ENCODE results near the gene CNTN5.

Gene CNTN5

DNA sequence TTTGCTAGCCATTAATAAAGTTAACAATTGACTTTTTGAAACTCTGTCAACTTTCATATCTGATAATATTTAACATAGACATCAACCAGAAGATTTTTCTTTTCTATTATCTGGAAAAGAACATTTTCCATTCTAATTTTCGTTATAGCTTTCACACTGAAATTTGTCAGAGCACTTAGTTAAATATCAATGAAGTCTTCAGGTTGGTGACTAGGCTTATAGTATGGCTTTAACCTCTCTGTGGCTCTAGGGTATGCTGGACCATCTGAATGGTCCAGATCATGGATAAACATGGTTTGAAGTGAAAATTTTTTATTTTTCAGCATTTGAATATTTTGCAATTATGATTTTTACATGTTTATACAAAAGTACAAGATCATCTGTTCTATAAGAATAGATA lies 548.1 kb downstream of the CNTN5 start:
- no peaks in the 10 kb centered on the region for H3K36me3 Mint-ChIP-seq (ENCODE audit: low read depth)
- H3K9me3 Mint-ChIP-seq, result peaks cover 12% of the 10 kb centered on the region
- no peaks in the 10 kb centered on the region for H3K27me3 Mint-ChIP-seq
- no peak for DNase-seq
- H3K27ac Mint-ChIP-seq, result no peak overlapping the region
- H3K4me1 Mint-ChIP-seq (ENCODE audit: low read depth), result no peaks in the 10 kb centered on the region
- H3K4me3 Mint-ChIP-seq, result no peak overlapping the region

DNA sequence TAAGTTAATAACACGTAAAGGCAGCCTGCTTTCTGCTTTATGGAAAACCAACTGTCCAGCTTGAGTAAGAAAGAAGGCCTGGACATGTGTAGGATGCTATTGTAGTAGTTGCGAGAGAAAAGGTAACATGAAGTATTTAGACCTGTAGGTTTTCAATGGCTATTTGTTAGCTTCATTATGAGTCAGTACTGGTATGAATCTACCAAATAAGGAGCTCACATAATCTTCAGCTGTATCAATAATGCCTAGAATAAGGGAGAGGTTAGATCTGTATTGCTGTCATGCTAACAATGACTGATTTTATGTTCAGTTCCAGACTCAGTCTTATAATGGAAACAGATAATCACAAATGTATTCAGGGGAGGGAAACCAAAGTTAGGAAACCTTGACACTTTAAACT lies 550.3 kb downstream of the CNTN5 start:
- DNase-seq, result no peak
- no peak overlapping the region for H3K4me3 Mint-ChIP-seq
- H3K4me1 Mint-ChIP-seq (ENCODE audit: low read depth), result no peaks in the 10 kb centered on the region
- peaks cover 24% of the 10 kb centered on the region for H3K9me3 Mint-ChIP-seq
- H3K27ac Mint-ChIP-seq, result no peak overlapping the region
- H3K27me3 Mint-ChIP-seq, result no peaks in the 10 kb centered on the region
- no peaks in the 10 kb centered on the region for H3K36me3 Mint-ChIP-seq (ENCODE audit: low read depth)

DNA sequence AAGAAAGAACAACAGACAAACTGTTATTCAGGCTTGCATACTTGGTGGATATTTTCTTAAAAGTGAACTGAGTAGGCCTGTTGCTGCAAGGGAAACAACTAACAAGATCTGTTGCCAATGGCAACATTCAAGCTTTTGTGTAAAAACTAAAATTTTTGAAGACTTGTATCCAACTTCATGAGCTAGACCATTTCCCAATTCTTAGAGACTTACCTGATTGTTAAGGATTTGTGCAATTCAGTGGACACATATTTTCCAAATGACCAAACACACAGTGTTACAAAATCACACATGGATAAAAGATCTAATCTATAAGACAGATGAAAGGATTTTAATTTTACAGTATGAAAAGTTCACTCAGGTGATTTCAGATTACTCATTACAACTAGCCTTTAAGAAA lies 564.1 kb downstream of the CNTN5 start:
- Mint-ChIP-seq H3K4me1 (ENCODE audit: low read depth) (no peaks in the 10 kb centered on the region), H3K27ac (no peak overlapping the region), H3K9me3 (peaks cover 15% of the 10 kb centered on the region), H3K27me3 (no peaks in the 10 kb centered on the region), H3K4me3 (no peak overlapping the region), H3K36me3 (ENCODE audit: low read depth) (no peaks in the 10 kb centered on the region)
- DNase-seq, result no peak

DNA sequence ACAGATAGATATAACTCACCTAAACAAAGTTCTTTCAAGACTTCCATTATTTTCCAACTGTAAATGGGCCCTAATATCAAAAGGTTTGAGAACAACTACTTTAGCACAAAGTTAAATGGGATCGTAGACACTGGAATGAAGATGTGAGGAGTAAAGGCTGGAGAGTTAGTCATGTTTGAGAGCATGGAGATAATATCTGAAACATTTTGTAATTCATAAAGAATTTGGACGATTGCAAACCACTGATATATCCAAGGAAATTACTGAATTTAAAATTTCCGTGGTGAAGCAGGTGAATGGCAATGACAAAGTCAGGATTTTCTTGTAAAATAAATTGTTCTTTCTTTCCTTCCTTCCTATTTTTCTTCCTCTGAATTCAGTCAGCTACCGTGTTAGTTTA lies 564.9 kb downstream of the CNTN5 start:
- no peak for DNase-seq
- H3K4me1 Mint-ChIP-seq (ENCODE audit: low read depth), result no peaks in the 10 kb centered on the region

DNA sequence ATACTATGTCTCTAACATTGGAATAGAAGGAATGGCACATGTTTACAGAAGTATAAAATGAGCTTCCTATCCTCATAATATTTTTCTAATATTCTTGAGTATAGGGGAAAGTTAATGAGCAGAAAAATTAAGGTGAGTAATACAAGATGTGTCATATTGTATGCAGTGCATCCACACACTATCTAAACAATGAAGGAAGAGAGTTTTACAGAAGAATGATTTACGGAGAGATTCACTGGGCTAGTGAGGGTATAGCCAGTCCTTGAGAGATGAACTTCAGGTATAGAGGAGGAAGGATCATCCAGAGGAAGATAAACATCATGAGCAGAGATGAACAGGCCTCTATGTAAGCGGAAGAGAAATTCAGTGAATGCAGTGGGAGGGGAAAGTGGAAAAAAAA lies 569.0 kb downstream of the CNTN5 start:
- no peak overlapping the region for H3K27ac Mint-ChIP-seq
- no peaks in the 10 kb centered on the region for H3K27me3 Mint-ChIP-seq
- H3K9me3 Mint-ChIP-seq, result peaks cover 12% of the 10 kb centered on the region
- DNase-seq, result no peak
- no peaks in the 10 kb centered on the region for H3K36me3 Mint-ChIP-seq (ENCODE audit: low read depth)
- H3K4me1 Mint-ChIP-seq (ENCODE audit: low read depth), result no peaks in the 10 kb centered on the region
- H3K4me3 Mint-ChIP-seq, result no peak overlapping the region

More for the DNA sequence above, 564.9 kb downstream of the CNTN5 start:
- Mint-ChIP-seq H3K27me3 (no peaks in the 10 kb centered on the region), H3K9me3 (peaks cover 11% of the 10 kb centered on the region), H3K36me3 (ENCODE audit: low read depth) (no peaks in the 10 kb centered on the region), H3K27ac (no peak overlapping the region), H3K4me3 (no peak overlapping the region)

DNA sequence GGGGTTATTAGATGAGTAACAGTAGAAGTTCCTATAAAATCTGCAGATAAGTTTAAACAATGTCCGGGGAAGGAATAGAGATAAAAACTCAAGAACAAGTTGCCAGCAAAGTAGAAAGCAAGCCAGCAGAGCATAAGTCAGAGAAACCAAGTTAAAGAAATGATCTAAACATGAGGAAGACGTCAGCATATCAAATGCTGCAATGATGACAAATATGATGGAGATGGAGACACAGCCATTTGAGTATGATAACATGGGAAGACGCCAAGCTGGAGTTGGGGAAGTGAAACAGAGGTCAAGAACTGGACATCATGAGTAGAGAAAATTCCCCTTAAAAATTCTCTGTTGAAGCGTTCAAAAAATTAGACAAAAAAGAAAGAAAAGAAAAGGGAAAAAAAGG lies 571.5 kb downstream of the CNTN5 start:
- H3K27ac Mint-ChIP-seq, result no peak overlapping the region
- DNase-seq, result no peak
- H3K4me1 Mint-ChIP-seq (ENCODE audit: low read depth), result no peaks in the 10 kb centered on the region
- H3K9me3 Mint-ChIP-seq, result peaks cover 7% of the 10 kb centered on the region
- no peaks in the 10 kb centered on the region for H3K36me3 Mint-ChIP-seq (ENCODE audit: low read depth)
- no peaks in the 10 kb centered on the region for H3K27me3 Mint-ChIP-seq
- no peak overlapping the region for H3K4me3 Mint-ChIP-seq

DNA sequence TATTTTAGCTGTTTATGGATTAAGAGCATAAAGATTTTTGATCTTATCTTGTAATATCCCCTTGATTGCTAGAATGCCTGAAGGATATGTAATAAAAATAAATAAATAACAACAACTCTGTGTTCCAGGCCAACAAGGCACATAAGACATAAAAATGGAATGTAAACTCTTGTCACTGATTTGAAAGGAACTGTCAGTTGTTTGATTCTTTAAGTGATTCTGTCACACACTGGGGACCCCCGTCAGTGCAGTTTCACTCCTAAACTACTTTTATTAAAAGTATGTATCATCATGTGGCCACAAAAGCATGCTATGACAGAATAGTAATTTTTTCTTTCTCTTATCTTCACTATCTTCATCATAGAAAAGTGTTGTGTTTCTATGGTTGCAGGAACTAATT lies 572.4 kb downstream of the CNTN5 start:
- H3K9me3 Mint-ChIP-seq, result peaks cover 4% of the 10 kb centered on the region
- H3K27me3 Mint-ChIP-seq, result no peaks in the 10 kb centered on the region
- no peaks in the 10 kb centered on the region for H3K36me3 Mint-ChIP-seq (ENCODE audit: low read depth)
- no peaks in the 10 kb centered on the region for H3K4me1 Mint-ChIP-seq (ENCODE audit: low read depth)
- no peak overlapping the region for H3K27ac Mint-ChIP-seq
- no peak for DNase-seq
- H3K4me3 Mint-ChIP-seq, result no peak overlapping the region

DNA sequence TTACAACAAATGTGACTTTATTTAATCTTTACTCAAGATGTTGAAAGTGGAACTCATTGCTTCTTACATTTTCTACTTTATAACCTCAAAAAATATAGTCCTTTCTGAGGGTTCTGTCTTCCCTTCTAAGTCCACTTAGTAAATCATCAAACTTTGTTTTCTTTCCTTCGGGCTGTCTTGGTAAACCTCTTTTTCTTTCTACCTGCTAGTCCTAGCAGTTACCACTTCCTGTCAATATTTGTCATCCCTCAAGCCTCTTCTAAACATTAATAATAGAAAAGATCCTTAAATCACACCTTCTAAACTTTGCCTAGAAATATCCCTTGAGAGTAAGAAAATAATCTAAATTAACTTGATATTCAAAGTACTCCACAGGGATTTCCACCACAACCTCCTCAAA lies 580.4 kb downstream of the CNTN5 start:
- H3K36me3 Mint-ChIP-seq (ENCODE audit: low read depth), result no peaks in the 10 kb centered on the region
- H3K4me1 Mint-ChIP-seq (ENCODE audit: low read depth), result no peaks in the 10 kb centered on the region
- no peak overlapping the region for H3K27ac Mint-ChIP-seq
- no peak overlapping the region for H3K4me3 Mint-ChIP-seq
- no peak for DNase-seq
- H3K9me3 Mint-ChIP-seq, result no peaks in the 10 kb centered on the region
- no peaks in the 10 kb centered on the region for H3K27me3 Mint-ChIP-seq

DNA sequence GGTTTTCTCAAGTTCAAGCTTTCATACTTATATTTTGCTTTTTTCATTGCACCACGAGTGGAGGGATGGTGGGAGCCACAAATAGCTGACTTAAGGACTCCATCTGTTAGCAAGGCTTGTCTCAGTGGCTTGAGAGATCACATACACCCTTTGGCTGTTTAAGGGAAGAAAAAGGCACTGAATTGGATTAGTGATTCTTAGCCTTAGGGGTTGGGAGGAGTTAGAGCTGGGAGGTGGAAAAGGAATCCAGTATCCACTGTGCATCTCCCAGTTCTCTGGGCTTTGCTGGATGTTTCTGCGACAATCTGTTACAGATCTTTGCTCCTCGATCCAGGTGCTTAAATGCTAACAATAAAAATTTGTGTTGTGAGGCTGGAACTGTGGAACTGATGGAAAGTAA lies 593.6 kb downstream of the CNTN5 start:
- H3K27me3 Mint-ChIP-seq, result no peaks in the 10 kb centered on the region
- no peak for DNase-seq
- H3K9me3 Mint-ChIP-seq, result peaks cover 10% of the 10 kb centered on the region
- H3K4me3 Mint-ChIP-seq, result no peak overlapping the region
- no peak overlapping the region for H3K27ac Mint-ChIP-seq
- H3K4me1 Mint-ChIP-seq (ENCODE audit: low read depth), result no peaks in the 10 kb centered on the region
- H3K36me3 Mint-ChIP-seq (ENCODE audit: low read depth), result no peaks in the 10 kb centered on the region

DNA sequence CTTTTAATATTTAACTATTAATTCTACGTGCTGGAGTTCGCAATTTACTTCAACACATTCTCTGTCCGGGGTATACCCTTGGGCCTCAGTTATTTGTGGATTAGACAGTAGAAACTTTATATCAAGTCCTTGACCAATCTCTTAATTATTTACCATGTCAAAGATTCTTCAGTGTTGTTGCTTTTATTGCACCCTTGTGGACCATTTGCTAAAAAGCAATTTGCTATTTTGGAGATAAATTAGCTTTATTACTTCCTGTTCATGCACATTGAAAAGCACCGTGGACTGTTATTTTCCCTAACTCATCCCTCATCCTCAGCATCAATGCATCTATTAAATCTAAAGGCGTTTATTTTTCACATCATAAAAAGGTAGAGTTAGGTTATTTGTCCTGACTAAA lies 609.9 kb downstream of the CNTN5 start:
- Mint-ChIP-seq H3K36me3 (ENCODE audit: low read depth) (no peaks in the 10 kb centered on the region), H3K27me3 (no peaks in the 10 kb centered on the region), H3K27ac (no peak overlapping the region), H3K4me1 (ENCODE audit: low read depth) (no peaks in the 10 kb centered on the region), H3K9me3 (peaks cover 19% of the 10 kb centered on the region), H3K4me3 (no peak overlapping the region)
- no peak for DNase-seq

DNA sequence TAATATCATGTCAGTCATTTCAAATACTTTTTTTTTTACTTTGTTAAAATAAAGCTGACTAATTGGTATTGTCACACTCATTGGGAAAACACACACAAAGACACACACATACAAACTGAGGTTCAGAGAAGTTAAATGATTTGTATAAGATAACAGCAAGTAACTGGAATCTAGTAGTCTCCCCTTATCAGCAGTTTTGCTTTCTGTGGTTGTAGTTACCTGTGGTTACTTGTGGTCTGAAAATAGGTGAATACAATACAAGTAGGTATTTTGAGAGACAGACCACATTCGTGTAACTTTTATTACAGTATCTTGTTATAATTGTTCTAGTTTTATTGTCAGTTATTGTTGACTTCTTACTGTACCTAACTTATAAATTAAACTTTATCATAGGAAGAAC lies 610.9 kb downstream of the CNTN5 start:
- Mint-ChIP-seq H3K27me3 (no peaks in the 10 kb centered on the region), H3K4me3 (no peak overlapping the region), H3K9me3 (peaks cover 18% of the 10 kb centered on the region), H3K27ac (no peak overlapping the region), H3K4me1 (ENCODE audit: low read depth) (no peaks in the 10 kb centered on the region), H3K36me3 (ENCODE audit: low read depth) (no peaks in the 10 kb centered on the region)
- no peak for DNase-seq

DNA sequence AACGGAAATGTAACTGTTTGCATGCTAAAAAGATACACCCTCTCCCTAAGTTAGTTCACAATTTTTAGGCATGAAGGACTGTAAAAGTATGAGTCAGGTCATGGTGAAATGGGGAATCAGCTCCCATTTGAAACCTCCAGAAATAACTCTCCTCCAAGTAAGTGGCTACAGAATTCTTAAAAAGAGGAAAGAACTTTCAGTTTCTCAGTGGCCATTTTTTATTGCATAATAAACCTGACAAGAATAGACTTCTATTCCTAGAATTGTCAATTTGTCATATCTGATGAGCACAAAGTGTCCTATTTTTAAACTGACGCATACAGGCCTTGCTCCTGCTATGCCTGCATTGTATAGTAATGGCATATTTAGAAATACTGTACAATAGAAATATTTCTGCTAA lies 612.2 kb downstream of the CNTN5 start:
- Mint-ChIP-seq H3K9me3 (peaks cover 20% of the 10 kb centered on the region), H3K4me1 (ENCODE audit: low read depth) (no peaks in the 10 kb centered on the region), H3K27me3 (no peaks in the 10 kb centered on the region), H3K27ac (no peak overlapping the region), H3K4me3 (no peak overlapping the region), H3K36me3 (ENCODE audit: low read depth) (no peaks in the 10 kb centered on the region)
- no peak for DNase-seq

DNA sequence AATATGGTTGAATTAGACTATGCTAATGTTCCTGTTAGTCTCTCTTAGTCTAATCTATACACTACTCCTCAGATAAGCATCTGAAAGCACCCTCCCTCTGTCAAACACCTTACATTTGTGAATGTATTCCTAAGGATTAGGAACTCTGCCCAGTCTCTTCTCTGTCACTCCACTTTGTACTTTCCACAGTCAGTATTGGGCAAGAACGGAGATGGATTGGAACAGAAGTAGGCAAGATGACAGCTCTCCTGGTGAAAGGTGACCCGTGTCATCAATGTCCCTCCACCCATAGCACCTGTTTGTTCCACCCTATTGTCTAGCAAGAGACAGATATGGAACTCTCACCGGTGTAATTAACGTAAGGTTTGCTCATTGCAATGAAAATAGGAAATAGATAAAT lies 613.8 kb downstream of the CNTN5 start:
- Mint-ChIP-seq H3K4me1 (ENCODE audit: low read depth) (no peaks in the 10 kb centered on the region), H3K36me3 (ENCODE audit: low read depth) (no peaks in the 10 kb centered on the region), H3K4me3 (no peak overlapping the region), H3K27ac (no peak overlapping the region), H3K9me3 (peaks cover 20% of the 10 kb centered on the region), H3K27me3 (no peaks in the 10 kb centered on the region)
- DNase-seq, result no peak

DNA sequence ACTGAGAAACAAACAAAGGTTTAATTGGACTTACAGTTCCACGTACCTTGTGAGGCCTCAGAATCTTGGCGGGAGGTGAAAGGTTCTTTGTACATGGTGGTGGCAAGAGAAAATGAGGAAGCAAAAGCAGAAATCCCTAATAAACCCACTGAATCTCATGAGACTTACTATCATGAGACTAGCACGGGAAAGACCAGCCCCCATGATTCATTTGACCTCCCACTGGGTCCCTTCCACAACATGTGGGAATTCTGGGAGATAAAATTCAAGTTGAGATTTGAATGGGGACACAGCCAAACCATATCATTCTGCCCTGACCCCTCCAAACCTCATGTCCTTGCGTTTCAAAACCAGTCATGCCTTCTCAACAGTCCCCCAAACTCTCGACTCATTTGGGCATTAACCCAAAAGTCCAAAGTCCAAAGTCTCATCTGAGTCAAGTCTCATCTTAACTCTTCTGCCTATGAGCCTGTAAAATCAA lies 617.4 kb downstream of the CNTN5 start:
- Mint-ChIP-seq H3K36me3 (ENCODE audit: low read depth) (no peaks in the 10 kb centered on the region), H3K4me3 (no peak overlapping the region), H3K27ac (no peak overlapping the region), H3K9me3 (peaks cover 19% of the 10 kb centered on the region), H3K4me1 (ENCODE audit: low read depth) (no peaks in the 10 kb centered on the region), H3K27me3 (no peaks in the 10 kb centered on the region)
- no peak for DNase-seq

DNA sequence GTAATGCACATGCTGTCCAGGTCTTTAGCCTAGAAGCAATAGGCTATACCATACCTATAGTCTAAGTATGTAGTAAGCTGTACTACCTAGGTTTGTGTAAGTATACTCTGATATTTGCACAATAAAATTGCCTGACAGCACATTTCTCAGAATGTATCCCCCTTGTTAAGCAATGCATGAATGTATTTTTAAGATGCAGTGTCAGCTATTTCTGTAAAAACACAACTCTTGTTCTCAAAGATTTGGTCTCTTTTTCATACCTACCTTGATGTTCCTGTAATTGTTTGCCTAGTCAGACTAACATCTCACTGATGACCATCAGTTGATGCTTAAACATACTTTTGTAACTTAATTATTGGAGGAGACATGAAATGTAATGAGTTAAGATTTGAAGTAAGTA lies 619.9 kb downstream of the CNTN5 start:
- H3K36me3 Mint-ChIP-seq (ENCODE audit: low read depth), result no peaks in the 10 kb centered on the region
- H3K27ac Mint-ChIP-seq, result no peak overlapping the region
- H3K4me1 Mint-ChIP-seq (ENCODE audit: low read depth), result no peaks in the 10 kb centered on the region
- H3K27me3 Mint-ChIP-seq, result no peaks in the 10 kb centered on the region
- peaks cover 13% of the 10 kb centered on the region for H3K9me3 Mint-ChIP-seq
- H3K4me3 Mint-ChIP-seq, result no peak overlapping the region
- DNase-seq, result no peak

DNA sequence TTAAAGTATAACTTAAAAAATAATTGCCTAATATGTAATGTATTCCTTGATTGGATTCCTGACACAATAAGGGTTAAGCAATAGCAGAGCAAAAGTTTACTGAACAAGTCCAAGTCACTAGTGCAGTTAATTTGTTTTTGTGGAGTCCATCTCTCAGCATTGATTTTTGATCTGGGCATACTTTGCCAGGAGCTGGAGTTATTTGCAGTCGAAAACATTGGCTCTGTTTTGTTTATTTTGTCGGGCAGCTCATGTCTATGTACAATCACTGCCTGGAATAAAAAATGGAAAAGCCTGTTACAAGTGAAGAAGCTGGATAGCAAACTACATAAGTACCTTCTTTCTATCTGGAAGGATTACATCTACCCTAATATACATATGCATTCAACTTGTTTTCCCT lies 625.2 kb downstream of the CNTN5 start:
- no peaks in the 10 kb centered on the region for H3K27me3 Mint-ChIP-seq
- H3K36me3 Mint-ChIP-seq (ENCODE audit: low read depth), result no peaks in the 10 kb centered on the region
- H3K27ac Mint-ChIP-seq, result no peak overlapping the region
- no peak for DNase-seq
- no peak overlapping the region for H3K4me3 Mint-ChIP-seq
- no peaks in the 10 kb centered on the region for H3K4me1 Mint-ChIP-seq (ENCODE audit: low read depth)
- peaks cover 21% of the 10 kb centered on the region for H3K9me3 Mint-ChIP-seq
